HepG2 (cell line): ENCODE measurements around the gene VAC14. TPM values are rescaled to one million over a fixed set of nuclear protein-coding genes. Genes with fewer than 3 reads are reported as not detected.

Source experiments
- ATAC-seq: fragments of 200-7000 bp; cut with Tn5 transposase; 3 replicates; pipeline ENCODE4 v1.9.1; 2020; ENCODE audit warnings: mild to moderate bottlenecking, moderate library complexity
- BruUV-seq: library from RNA; stranded (reverse); fragments of 400-500 nt; replicated peaks from 2 replicates; lab custom pipeline; 2021; lab: Mats Ljungman, UMichigan
- CTCF ChIA-PET: fragments of 300-600 bp; formaldehyde crosslinking; extraction: SDS; loops from one replicate; lab custom pipeline; 2021; ENCODE audit warnings: low total read pairs, inconsistent platforms, low intra/inter-chr PET ratio; lab: Yijun Ruan, JAX
- POLR2A ChIA-PET: fragments of 350-600 bp; sonication (Branson Sonifier 250); formaldehyde crosslinking; loops from one replicate; lab custom pipeline; 2020; ENCODE audit warnings: antibody characterized with exemption, inconsistent platforms; lab: Yijun Ruan, JAX
- DNase-seq: peaks from one replicate; pipeline ENCODE4 v3.0.0-alpha.2; 2015; ENCODE audit warnings: low spot score
- FAIRE-seq: peaks from 3 replicates; lab custom pipeline; 2011; peaks lifted over from hg19 to GRCh38; lab: Jason Lieb, UNC
- H2AFZ ChIP-seq: one replicate; pipeline ENCODE4 v1.6.1; 2011; ENCODE audit warnings: low read length, inconsistent platforms
- H3K27ac ChIP-seq: fragments of 300-600 bp; 3 replicates; pipeline ENCODE4 v1.8.0; 2011; ENCODE audit warnings: mixed run types, mild to moderate bottlenecking, mixed read lengths, low read length, inconsistent platforms; ENCODE audit not compliant: insufficient read depth; ENCODE audit errors: extremely low read length
- H3K27me3 ChIP-seq, 2 experiments: fragments of 200-600 bp in 1 of 2; 2 replicates in 1 of 2; 3 replicates in 1 of 2; pipeline versions ENCODE4 v1.6.0 to v1.8.0; 2011; ENCODE audit warnings: low read length in 2 of 2, mild to moderate bottlenecking in 2 of 2, moderate library complexity in 2 of 2, inconsistent platforms in 1 of 2; ENCODE audit not compliant: insufficient read depth in 2 of 2, control insufficient read depth in 1 of 2
- H3K36me3 ChIP-seq, 2 experiments: fragments of 200-600 bp in 1 of 2; replicated peaks in 1 of 2; 2 replicates in 1 of 2; 3 replicates in 1 of 2; pipeline versions ENCODE4 v1.5.1 to v1.8.0; 2011; ENCODE audit warnings: low read length in 2 of 2, inconsistent platforms in 1 of 2; ENCODE audit not compliant: insufficient read depth in 2 of 2, control insufficient read depth in 1 of 2
- H3K4me1 ChIP-seq: 2 replicates; pipeline ENCODE4 v1.5.1; 2012; ENCODE audit warnings: low read length, inconsistent platforms; ENCODE audit not compliant: insufficient read depth
- H3K4me2 ChIP-seq: 2 replicates; pipeline ENCODE4 v1.6.0; 2011; ENCODE audit warnings: low read depth, low read length, inconsistent platforms
- H3K4me3 ChIP-seq, 3 experiments: fragments of 200-600 bp in 1 of 3; sonication (generic), shearing (Covaris generic) in 1 of 3; replicated peaks in 1 of 3; 2 replicates each; pipeline ENCODE4 v1.5.1; 2011 to 2016; ENCODE audit warnings: low read length in 3 of 3, inconsistent platforms in 2 of 3, low read depth in 2 of 3, mild to moderate bottlenecking in 2 of 3, control low read depth in 1 of 3, mixed read lengths in 1 of 3; ENCODE audit not compliant: insufficient read depth in 1 of 3
- H3K79me2 ChIP-seq: one replicate; pipeline ENCODE4 v1.6.1; 2011; ENCODE audit warnings: low read length, inconsistent platforms; ENCODE audit not compliant: insufficient read depth
- H3K9ac ChIP-seq: 2 replicates; pipeline ENCODE4 v1.6.0; 2011; ENCODE audit warnings: mild to moderate bottlenecking, low read depth, low read length, inconsistent platforms; ENCODE audit not compliant: insufficient read depth
- H3K9me3 ChIP-seq: 2 replicates; pipeline ENCODE4 v1.5.1; 2012; ENCODE audit warnings: mild to moderate bottlenecking, low read length
- H4K20me1 ChIP-seq: 2 replicates; pipeline ENCODE4 v1.6.0; 2011; ENCODE audit warnings: inconsistent platforms, mild to moderate bottlenecking, low read length, moderate library complexity; ENCODE audit not compliant: insufficient read depth
- DR1 ChIP-seq: sonication (generic); formaldehyde crosslinking; IDR thresholded peaks from 2 replicates; pipeline ENCODE4 v1.8.0; 2021; ENCODE audit warnings: mild to moderate bottlenecking, missing genetic modification reagents, inconsistent platforms
- ZNF282 ChIP-seq: fragments of 450-650 bp; IDR thresholded peaks from 2 replicates; pipeline ENCODE4 v1.6.1; 2018; ENCODE audit not compliant: partially characterized antibody
- WGBS: methylation state at CpG from one replicate; pipeline ENCODE4 v1.1.6; 2017; ENCODE audit warnings: low lambda C conversion rate; 5-methylcytosine and 5-hydroxymethylcytosine counted together
- in situ Hi-C: cut with HindIII; loops from 2 replicates; pipeline ENCODE4 v1.10.0; 2017; ENCODE audit warnings: low pct_unique_long_range_greater_than_20kb; ENCODE audit not compliant: extremely low pct_ligation_motif_present
- intact Hi-C: fragments of 100-400 bp; cut with micrococcal nuclease; formaldehyde crosslinking; loops from one replicate; pipeline ENCODE4 v1.10.0; 2022; ENCODE audit not compliant: unreplicated experiment
- polyA plus RNA-seq, 8 experiments: library from polyadenylated mRNA; depleted of rRNA in 3 of 8; stranded (reverse) in 7 of 8; unstranded in 1 of 8; fragments of >200 nt; fragmentation: Illumina TruSeq in 4 of 8; extraction: Trizol in 4 of 8; gene quantifications; 2 replicates each; pipeline versions ENCODE4 v1.2.1 to v1.2.3, GENCODE V29; 2011 to 2016; ENCODE audit warnings: low read depth in 4 of 8, missing spikeins in 1 of 8, mixed read lengths in 1 of 8; ENCODE audit not compliant: insufficient read depth in 1 of 8
- total RNA-seq, 5 experiments: library from RNA; depleted of rRNA; stranded (reverse); fragments of >200 nt; fragmentation: Illumina TruSeq; extraction: Trizol; gene quantifications; 2 replicates each; pipeline ENCODE4 v1.2.3, GENCODE V29; 2016; ENCODE audit warnings: low read depth in 1 of 5
- TF ChIP-seq, protein P1 (sequence below): sonication (generic); formaldehyde crosslinking; IDR thresholded peaks from 2 replicates; pipeline ENCODE4 v1.5.0; 2020; ENCODE audit warnings: mild to moderate bottlenecking, missing genetic modification reagents

The VAC14 gene
- total and polyA plus RNA-seq, 2 of the 13 experiments (the other 11 are each of a cell fraction or from before 2014, with no cell fraction given): 23.5 to 24.6 TPM

DNA sequence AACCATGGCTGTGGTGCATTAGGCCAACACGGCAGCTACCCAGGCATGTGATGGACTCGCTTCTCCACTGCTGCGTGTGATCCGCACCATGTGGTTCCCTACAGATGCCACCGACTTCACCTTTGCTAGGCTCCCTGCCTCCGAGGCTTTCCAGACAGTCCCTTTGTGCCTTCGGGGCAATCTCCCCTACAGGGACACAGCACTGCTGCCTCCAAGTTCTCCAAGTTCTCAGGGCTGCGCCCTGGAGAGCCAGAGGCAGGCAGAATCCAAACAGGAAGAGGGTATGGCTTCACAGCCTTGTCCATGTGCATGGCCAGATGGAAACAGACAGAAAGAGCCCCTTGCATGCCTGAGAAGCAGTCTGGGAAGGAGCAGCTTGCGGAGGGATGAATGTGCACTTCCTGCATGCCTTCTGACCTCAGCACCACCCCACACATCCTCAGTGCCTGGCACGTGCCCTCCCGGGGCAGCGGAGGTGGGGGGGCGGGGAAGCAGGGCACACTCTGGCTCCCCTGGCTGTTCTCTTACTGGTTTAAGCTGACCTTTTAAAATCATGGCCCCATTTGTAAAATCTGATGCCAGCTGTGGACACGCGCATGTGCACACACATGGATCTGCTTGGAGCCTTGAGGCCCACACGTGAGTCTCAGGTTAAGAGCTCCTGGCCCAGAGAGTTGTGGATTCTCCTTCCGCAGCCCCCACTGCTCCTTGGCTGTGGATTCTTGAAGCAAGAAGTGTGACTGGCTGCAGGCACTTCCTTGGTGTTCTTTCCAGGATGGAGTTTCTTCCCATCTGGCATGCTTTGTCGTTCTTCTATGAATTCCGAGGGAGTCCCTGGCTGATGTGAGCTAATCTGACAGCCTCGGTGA lies 59.8 kb downstream of the VAC14 start:
- Histone ChIP-seq H3K4me2 (no peak overlapping the region), H3K27ac (peak overlapping the region; percentile 8), H3K4me3 (no peak overlapping the region), H3K4me1 (peaks cover 64% of the 10 kb centered on the region), H4K20me1 (no peaks in the 10 kb centered on the region), H2AFZ (no peak overlapping the region), H3K9ac (no peak overlapping the region), H3K79me2 (no peaks in the 10 kb centered on the region), H3K27me3 (no peaks in the 10 kb centered on the region), H3K36me3 (peaks cover 18 to 37% of the 10 kb centered on the region in 2 experiments), H3K9me3 (no peaks in the 10 kb centered on the region)
- in situ Hi-C loops: no loop called here
- intact Hi-C loops: no loop called here
- WGBS: 96% methylated on average over 19 of the region's 20 CpGs
- TF ChIP-seq DR1 (CRISPR knock-in tag) (0 out of 2 replicates have a peak, but pooled peaks have one; percentile 21), ZNF282 (no peak)
- TF ChIP-seq, protein P1, sequence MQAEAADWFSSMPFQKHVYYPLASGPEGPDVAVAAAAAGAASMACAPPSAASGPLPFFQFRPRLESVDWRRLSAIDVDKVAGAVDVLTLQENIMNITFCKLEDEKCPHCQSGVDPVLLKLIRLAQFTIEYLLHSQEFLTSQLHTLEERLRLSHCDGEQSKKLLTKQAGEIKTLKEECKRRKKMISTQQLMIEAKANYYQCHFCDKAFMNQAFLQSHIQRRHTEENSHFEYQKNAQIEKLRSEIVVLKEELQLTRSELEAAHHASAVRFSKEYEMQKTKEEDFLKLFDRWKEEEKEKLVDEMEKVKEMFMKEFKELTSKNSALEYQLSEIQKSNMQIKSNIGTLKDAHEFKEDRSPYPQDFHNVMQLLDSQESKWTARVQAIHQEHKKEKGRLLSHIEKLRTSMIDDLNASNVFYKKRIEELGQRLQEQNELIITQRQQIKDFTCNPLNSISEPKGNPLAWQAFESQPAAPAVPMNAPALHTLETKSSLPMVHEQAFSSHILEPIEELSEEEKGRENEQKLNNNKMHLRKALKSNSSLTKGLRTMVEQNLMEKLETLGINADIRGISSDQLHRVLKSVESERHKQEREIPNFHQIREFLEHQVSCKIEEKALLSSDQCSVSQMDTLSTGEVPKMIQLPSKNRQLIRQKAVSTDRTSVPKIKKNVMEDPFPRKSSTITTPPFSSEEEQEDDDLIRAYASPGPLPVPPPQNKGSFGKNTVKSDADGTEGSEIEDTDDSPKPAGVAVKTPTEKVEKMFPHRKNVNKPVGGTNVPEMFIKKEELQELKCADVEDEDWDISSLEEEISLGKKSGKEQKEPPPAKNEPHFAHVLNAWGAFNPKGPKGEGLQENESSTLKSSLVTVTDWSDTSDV (CRISPR knock-in tag): 0 out of 2 replicates have a peak, but pooled peaks have one; percentile 11
- ATAC-seq (no peak), DNase-seq (no peak), FAIRE-seq (no peak)
- no TSS peak for BruUV-seq
- POLR2A ChIA-PET: interaction anchor here (0.6 to 13.4 kb wide), 3 partner anchors 15 to 59 kb away, joined by 3 to 357 read pairs (median 4); no protein-coding TSS in a partner anchor
- CTCF ChIA-PET: no interaction called here
